Loucy (cell line): ENCODE measurements around the gene PHACTR1.
"Not testable (repeated sequence)": the region's sequence is repeated elsewhere in the genome, so short reads cannot be mapped to it uniquely, and the experiment has no call there.

Experiments
- H2AFZ ChIP-seq: fragments of 200-600 bp; sonication (generic); 2 replicates; pipeline ENCODE4 v1.6.0; 2016; ENCODE audit warnings: antibody characterized with exemption, mild to moderate bottlenecking, low read length, moderate library complexity
- H3F3A ChIP-seq: fragments of 200-600 bp; 2 replicates; pipeline ENCODE4 v1.6.0; 2016; ENCODE audit warnings: antibody characterized with exemption, low read depth, mild to moderate bottlenecking
- H3K27me3 ChIP-seq: fragments of 200-600 bp; sonication (generic); 2 replicates; pipeline ENCODE4 v1.6.1; 2014; ENCODE audit warnings: low read length, mild to moderate bottlenecking; ENCODE audit not compliant: insufficient read depth, poor library complexity, severe bottlenecking
- H3K36me3 ChIP-seq: fragments of 200-600 bp; sonication (generic); 2 replicates; pipeline ENCODE4 v1.6.1; 2016; ENCODE audit warnings: low read length; ENCODE audit not compliant: insufficient read depth
- H3K4me1 ChIP-seq: fragments of 200-600 bp; sonication (generic); 2 replicates; pipeline ENCODE4 v1.5.1; 2014; ENCODE audit warnings: low read length, mild to moderate bottlenecking; ENCODE audit not compliant: insufficient read depth, poor library complexity, severe bottlenecking
- H3K4me2 ChIP-seq: fragments of 200-600 bp; sonication (generic); 2 replicates; pipeline ENCODE4 v1.6.0; 2014; ENCODE audit warnings: antibody characterized with exemption, low read length, low read depth, mild to moderate bottlenecking; ENCODE audit not compliant: poor library complexity, severe bottlenecking
- H3K4me3 ChIP-seq: fragments of 200-600 bp; sonication (generic); 2 replicates; pipeline ENCODE4 v1.5.1; 2014; ENCODE audit warnings: low read length, mild to moderate bottlenecking, mixed read lengths; ENCODE audit not compliant: poor library complexity, severe bottlenecking
- H3K79me2 ChIP-seq: fragments of 200-600 bp; sonication (generic); 2 replicates; pipeline ENCODE4 v1.6.1; 2014; ENCODE audit warnings: low read length; ENCODE audit not compliant: insufficient read depth
- H3K9ac ChIP-seq: fragments of 200-600 bp; sonication (generic); 2 replicates; pipeline ENCODE4 v1.6.0; 2014; ENCODE audit warnings: mild to moderate bottlenecking, low read depth, low read length, moderate library complexity; ENCODE audit not compliant: poor library complexity, severe bottlenecking
- H3K9me2 ChIP-seq: fragments of 200-600 bp; sonication (generic); replicated peaks from 2 replicates; pipeline ENCODE4 v1.6.1; 2016; ENCODE audit warnings: low read depth, low read length, mixed read lengths
- H3K9me3 ChIP-seq: fragments of 200-600 bp; sonication (generic); 2 replicates; pipeline ENCODE4 v1.6.1; 2014; ENCODE audit warnings: mild to moderate bottlenecking, antibody characterized with exemption, low read length, low read depth; ENCODE audit not compliant: insufficient read depth
- H4K20me1 ChIP-seq: fragments of 200-600 bp; sonication (generic); 2 replicates; pipeline ENCODE4 v1.6.0; 2014; ENCODE audit warnings: antibody characterized with exemption, low read length, mild to moderate bottlenecking; ENCODE audit not compliant: insufficient read depth, poor library complexity, severe bottlenecking
- EZH2phosphoT487 ChIP-seq: fragments of 200-600 bp; IDR thresholded peaks from 2 replicates; pipeline ENCODE4 v1.6.1; 2018; ENCODE audit warnings: antibody characterized with exemption, mild to moderate bottlenecking, moderate library complexity, borderline replicate concordance
- TF ChIP-seq, protein P1 (sequence below): fragments of 200-600 bp; sonication (generic); conservative IDR thresholded peaks from 2 replicates; pipeline ENCODE4 v1.5.1; 2014; ENCODE audit warnings: mild to moderate bottlenecking, antibody characterized with exemption, low read length

Gene PHACTR1

DNA sequence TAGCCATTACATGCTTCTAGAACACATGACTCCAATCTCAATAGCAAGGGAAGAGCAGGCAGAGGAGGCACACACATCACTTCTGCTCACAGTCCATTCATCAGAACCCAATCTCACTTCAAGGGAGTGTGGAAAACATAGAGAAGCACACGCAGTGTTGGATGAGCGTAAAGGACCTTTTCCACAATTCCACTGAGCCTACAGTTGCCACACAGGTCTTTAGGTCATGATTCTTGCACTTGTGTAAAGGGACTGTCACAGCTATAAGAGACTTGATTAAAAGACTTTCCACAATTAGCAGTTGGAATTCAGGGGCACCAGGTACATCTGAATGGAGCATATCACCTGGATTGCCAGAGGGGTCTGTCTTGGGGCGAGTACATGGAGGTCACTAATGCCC, 525.6 kb downstream of the PHACTR1 start:
- TF ChIP-seq EZH2phosphoT487, result no peak
- TF ChIP-seq, protein P1, sequence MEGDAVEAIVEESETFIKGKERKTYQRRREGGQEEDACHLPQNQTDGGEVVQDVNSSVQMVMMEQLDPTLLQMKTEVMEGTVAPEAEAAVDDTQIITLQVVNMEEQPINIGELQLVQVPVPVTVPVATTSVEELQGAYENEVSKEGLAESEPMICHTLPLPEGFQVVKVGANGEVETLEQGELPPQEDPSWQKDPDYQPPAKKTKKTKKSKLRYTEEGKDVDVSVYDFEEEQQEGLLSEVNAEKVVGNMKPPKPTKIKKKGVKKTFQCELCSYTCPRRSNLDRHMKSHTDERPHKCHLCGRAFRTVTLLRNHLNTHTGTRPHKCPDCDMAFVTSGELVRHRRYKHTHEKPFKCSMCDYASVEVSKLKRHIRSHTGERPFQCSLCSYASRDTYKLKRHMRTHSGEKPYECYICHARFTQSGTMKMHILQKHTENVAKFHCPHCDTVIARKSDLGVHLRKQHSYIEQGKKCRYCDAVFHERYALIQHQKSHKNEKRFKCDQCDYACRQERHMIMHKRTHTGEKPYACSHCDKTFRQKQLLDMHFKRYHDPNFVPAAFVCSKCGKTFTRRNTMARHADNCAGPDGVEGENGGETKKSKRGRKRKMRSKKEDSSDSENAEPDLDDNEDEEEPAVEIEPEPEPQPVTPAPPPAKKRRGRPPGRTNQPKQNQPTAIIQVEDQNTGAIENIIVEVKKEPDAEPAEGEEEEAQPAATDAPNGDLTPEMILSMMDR, result no peak
- Histone ChIP-seq H3K9me3 (no peaks in the 10 kb centered on the region), H3K9me2 (no peaks in the 10 kb centered on the region), H3K27me3 (peaks cover 48% of the 10 kb centered on the region), H2AFZ (no peak overlapping the region), H3K36me3 (no peaks in the 10 kb centered on the region), H3K79me2 (no peaks in the 10 kb centered on the region), H3K4me3 (no peak overlapping the region), H3K4me1 (no peaks in the 10 kb centered on the region), H3F3A (no peaks in the 10 kb centered on the region), H3K9ac (no peak overlapping the region), H4K20me1 (no peaks in the 10 kb centered on the region), H3K4me2 (no peak overlapping the region)

DNA sequence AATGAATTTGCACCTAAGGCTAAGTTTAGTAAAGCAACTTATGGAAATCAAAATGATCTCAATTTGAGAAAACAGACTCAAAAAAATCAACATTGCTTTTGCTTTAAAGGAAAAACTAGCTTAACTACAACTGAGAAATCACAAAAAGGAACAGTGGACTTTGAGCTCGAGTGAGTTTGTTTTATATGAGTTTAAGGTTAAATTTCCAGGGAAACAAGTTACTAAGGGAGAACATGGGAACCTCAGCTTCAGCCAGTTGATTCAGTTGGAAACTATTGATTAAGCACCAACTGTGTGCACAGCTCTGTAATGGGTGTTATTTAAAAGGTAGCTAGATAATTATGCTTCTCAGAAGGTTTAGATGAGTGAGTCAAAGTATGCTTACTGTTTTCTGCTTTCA, 526.0 kb downstream of the PHACTR1 start:
- H3K79me2 ChIP-seq, result no peaks in the 10 kb centered on the region
- H3K4me3 ChIP-seq, result no peak overlapping the region
- no peak overlapping the region for H3K4me2 ChIP-seq
- H4K20me1 ChIP-seq, result no peaks in the 10 kb centered on the region
- no peak for TF ChIP-seq EZH2phosphoT487
- TF ChIP-seq, protein P1, result no peak
- H3K4me1 ChIP-seq, result no peaks in the 10 kb centered on the region
- H3K36me3 ChIP-seq, result no peaks in the 10 kb centered on the region
- peaks cover 43% of the 10 kb centered on the region for H3K27me3 ChIP-seq
- no peaks in the 10 kb centered on the region for H3K9me2 ChIP-seq
- no peaks in the 10 kb centered on the region for H3K9me3 ChIP-seq
- H3F3A ChIP-seq, result no peaks in the 10 kb centered on the region
- no peak overlapping the region for H2AFZ ChIP-seq
- no peak overlapping the region for H3K9ac ChIP-seq

DNA sequence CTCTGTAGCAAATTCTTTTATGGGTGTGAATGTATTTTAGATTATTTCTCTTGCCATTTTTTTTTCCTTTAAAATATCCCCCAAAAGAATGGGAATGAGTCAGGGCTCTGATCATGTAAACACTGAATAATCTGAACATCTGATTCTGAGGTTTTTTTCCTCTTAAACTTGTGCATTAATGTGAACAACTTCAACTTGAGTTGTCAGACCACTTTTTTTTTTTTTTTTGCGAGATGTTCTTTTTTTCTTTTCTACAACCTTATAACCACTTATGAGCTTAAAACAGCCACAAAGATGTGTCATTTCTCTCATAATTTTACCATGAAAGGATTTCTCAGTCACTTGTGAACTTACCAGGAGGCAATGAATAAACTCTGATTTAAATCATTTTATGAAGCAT, 526.5 kb downstream of the PHACTR1 start:
- no peaks in the 10 kb centered on the region for H3K36me3 ChIP-seq
- peaks cover 39% of the 10 kb centered on the region for H3K27me3 ChIP-seq
- TF ChIP-seq EZH2phosphoT487, result no peak
- TF ChIP-seq, protein P1, result no peak
- no peak overlapping the region for H3K4me3 ChIP-seq
- H3K9ac ChIP-seq, result no peak overlapping the region
- H4K20me1 ChIP-seq, result no peaks in the 10 kb centered on the region
- H2AFZ ChIP-seq, result no peak overlapping the region
- no peaks in the 10 kb centered on the region for H3K79me2 ChIP-seq
- H3K4me2 ChIP-seq, result no peak overlapping the region
- H3K4me1 ChIP-seq, result no peaks in the 10 kb centered on the region
- H3K9me3 ChIP-seq, result no peaks in the 10 kb centered on the region
- H3F3A ChIP-seq, result no peaks in the 10 kb centered on the region
- no peaks in the 10 kb centered on the region for H3K9me2 ChIP-seq

DNA sequence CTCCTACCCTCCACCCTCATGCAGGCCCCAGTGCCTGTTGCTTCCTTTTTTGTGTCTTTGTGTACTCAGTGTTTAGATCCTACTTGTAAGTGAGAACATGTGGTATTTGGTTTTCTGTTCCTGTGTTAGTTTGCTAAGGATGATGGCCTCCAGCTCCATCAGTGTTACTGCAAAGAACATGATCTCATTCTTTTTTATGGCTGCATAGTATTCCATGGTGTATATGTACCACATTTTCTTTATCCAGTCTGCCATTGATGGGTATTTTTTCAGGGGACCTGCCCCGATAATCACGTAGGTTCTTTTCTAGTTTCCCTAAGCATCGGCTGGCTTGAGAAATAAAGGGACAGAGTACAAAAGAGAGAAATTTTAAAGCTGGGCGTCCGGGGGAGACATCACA, 527.2 kb downstream of the PHACTR1 start:
- not testable (repeated sequence) for H3K4me3 ChIP-seq, H3F3A ChIP-seq, H3K9me2 ChIP-seq, H3K79me2 ChIP-seq, H3K36me3 ChIP-seq, H3K4me1 ChIP-seq, H3K9ac ChIP-seq, H3K9me3 ChIP-seq, H4K20me1 ChIP-seq, H3K4me2 ChIP-seq, H2AFZ ChIP-seq
- H3K27me3 ChIP-seq, result peaks cover 33% of the 10 kb centered on the region
